Body of pancreas (tissue), 4 donors: ENCODE measurements around the gene MAP2K5. TPM values are rescaled to one million over a fixed set of nuclear protein-coding genes. Genes with fewer than 3 reads are reported as not detected.

ENCODE experiments used
- ATAC-seq: fragments of 150-250 bp; one replicate; pipeline ENCODE4 v1.9.1; 2016
- DNase-seq, 4 donors: peaks; one replicate each; pipeline ENCODE4 v3.0.0-alpha.2; 2019
- H3K27ac ChIP-seq, 4 donors: fragments of 200-600 bp; sonication (generic); 1 replicate in 3 of 4; 2 replicates in 1 of 4; pipeline versions ENCODE4 v1.5.1 to v1.6.1; 2016 to 2019; ENCODE audit warnings: mild to moderate bottlenecking in 1 of 4, mixed read lengths in 1 of 4, moderate library complexity in 1 of 4
- H3K27me3 ChIP-seq, 2 donors: fragments of 200-600 bp; sonication (generic); one replicate each; pipeline ENCODE4 v1.6.0; 2016; ENCODE audit warnings: mild to moderate bottlenecking in 1 of 2
- H3K36me3 ChIP-seq, 2 donors: fragments of 200-600 bp; sonication (generic); replicated peaks in 1 of 2; 2 replicates each; pipeline ENCODE4 v1.5.1; 2016; ENCODE audit warnings: low read depth in 2 of 2; ENCODE audit not compliant: insufficient read depth in 1 of 2
- H3K4me1 ChIP-seq: fragments of 200-600 bp; sonication (generic); one replicate; pipeline ENCODE4 v1.6.0; 2016
- H3K4me3 ChIP-seq, 2 donors: fragments of 200-600 bp; sonication (generic); 1 replicate in 1 of 2; 2 replicates in 1 of 2; pipeline ENCODE4 v1.5.1; 2016 to 2019
- H3K9me3 ChIP-seq, 3 donors: fragments of 200-600 bp; sonication (generic); 1 replicate in 2 of 3; 2 replicates in 1 of 3; pipeline ENCODE4 v1.5.1; 2016
- POLR2A ChIP-seq, 3 donors: fragments of 450-650 bp; IDR thresholded peaks; one replicate each; pipeline ENCODE4 v1.6.1; 2016; ENCODE audit warnings: antibody characterized with exemption in 3 of 3, mild to moderate bottlenecking in 2 of 3
- WGBS, 2 donors: methylation state at CpG; one replicate each; pipeline ENCODE4 v1.1.5; 2017; 5-methylcytosine and 5-hydroxymethylcytosine counted together
- intact Hi-C: fragments of 100-400 bp; cut with DNase I; formaldehyde crosslinking; loops from one replicate; pipeline ENCODE4 v1.15.1; 2023
- total RNA-seq, 2 donors: library from RNA; depleted of rRNA; stranded (reverse); fragments of >200 nt; gene quantifications; one replicate each; pipeline ENCODE4 v1.1.0, GENCODE V29; 2016
- TF ChIP-seq, protein P1 (sequence below), 7 experiments: fragments of 450-650 bp in 4 of 7; fragments of 200-600 bp in 3 of 7; sonication (generic) in 3 of 7; IDR thresholded peaks; one replicate each; pipeline ENCODE4 v1.5.1; 2016 to 2019; ENCODE audit warnings: antibody characterized with exemption in 7 of 7

MAP2K5 gene
- total RNA-seq, 2 donors from 2014 or later, result 2.6 to 10.9 TPM

- no peak overlapping the region for H3K27ac ChIP-seq
- no peak overlapping the region for H3K4me3 ChIP-seq
- no peaks in the 10 kb centered on the region for H3K4me1 ChIP-seq
- DNase-seq (no peak), ATAC-seq (no peak)
- H3K36me3 ChIP-seq, result peaks cover 2 to 9% of the 10 kb centered on the region in 2 donors
- no peak for TF ChIP-seq POLR2A (IDR thresholded peaks at IDR 0.05)
- TF ChIP-seq, protein P1, sequence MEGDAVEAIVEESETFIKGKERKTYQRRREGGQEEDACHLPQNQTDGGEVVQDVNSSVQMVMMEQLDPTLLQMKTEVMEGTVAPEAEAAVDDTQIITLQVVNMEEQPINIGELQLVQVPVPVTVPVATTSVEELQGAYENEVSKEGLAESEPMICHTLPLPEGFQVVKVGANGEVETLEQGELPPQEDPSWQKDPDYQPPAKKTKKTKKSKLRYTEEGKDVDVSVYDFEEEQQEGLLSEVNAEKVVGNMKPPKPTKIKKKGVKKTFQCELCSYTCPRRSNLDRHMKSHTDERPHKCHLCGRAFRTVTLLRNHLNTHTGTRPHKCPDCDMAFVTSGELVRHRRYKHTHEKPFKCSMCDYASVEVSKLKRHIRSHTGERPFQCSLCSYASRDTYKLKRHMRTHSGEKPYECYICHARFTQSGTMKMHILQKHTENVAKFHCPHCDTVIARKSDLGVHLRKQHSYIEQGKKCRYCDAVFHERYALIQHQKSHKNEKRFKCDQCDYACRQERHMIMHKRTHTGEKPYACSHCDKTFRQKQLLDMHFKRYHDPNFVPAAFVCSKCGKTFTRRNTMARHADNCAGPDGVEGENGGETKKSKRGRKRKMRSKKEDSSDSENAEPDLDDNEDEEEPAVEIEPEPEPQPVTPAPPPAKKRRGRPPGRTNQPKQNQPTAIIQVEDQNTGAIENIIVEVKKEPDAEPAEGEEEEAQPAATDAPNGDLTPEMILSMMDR (IDR thresholded peaks at IDR 0.05), result no peak
- intact Hi-C loops, result no loop called here
- H3K27me3 ChIP-seq, result no peaks in the 10 kb centered on the region
- WGBS, 2 donors, result 82 to 94% methylated on average over 3 of the region's 3 CpGs
- H3K9me3 ChIP-seq, result no peaks in the 10 kb centered on the region
These were observed 45.3 kb downstream of the MAP2K5 start for GRCh38 chr15:67587754-67588153.

DNA sequence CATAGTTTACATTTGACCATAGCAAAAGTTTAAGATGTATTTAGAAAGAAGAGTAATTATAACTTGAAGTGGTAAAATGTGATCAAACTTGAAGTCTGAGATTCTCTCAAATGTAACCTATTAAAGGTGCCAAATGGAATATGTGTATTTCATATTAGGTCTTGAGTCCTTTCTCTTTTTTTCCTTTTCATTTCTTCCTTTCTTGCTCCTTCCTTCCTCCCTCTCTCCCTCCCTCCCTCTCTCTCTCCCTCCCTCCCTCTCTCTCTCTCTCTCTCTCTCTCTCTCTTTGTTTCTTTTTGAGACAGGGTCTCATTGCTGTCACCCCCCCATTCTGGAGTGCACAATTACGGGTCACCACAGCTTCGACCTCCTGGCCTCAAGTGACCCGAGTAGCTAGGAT lies 47.7 kb downstream of the MAP2K5 start:
- Histone ChIP-seq H3K4me3 (no peak overlapping the region), H3K27ac (no peak overlapping the region), H3K4me1 (no peaks in the 10 kb centered on the region), H3K27me3 (no peaks in the 10 kb centered on the region), H3K9me3 (no peaks in the 10 kb centered on the region), H3K36me3 (peaks cover 2 to 9% of the 10 kb centered on the region in 2 donors)
- TF ChIP-seq POLR2A (IDR thresholded peaks at IDR 0.05), result no peak
- TF ChIP-seq, protein P1 (IDR thresholded peaks at IDR 0.05), result no peak
- WGBS, 2 donors, result 95 to 96% methylated on average over 3 of the region's 3 CpGs
- intact Hi-C loops, result no loop called here
- ATAC-seq, result no peak
- DNase-seq, result no peak

DNA sequence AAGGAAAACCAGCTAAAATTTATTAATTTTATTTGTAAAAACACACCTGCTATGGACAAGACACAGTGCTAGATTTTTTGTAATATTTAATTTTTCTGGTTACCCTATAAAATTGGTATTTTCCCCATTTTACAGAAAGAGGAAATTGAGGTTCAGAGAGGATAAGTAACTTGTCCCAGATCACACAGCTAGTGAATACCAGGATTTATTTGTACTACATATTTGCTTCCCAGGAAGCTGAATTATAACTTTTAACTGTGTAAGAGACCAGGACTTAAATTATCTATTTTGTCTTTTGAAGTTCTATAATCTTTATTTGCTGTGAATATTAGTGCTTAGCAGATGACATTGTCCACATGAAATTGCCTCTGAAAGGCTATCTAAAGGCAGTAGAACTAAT lies 49.7 kb downstream of the MAP2K5 start:
- no peaks in the 10 kb centered on the region for H3K9me3 ChIP-seq
- TF ChIP-seq, protein P1 (IDR thresholded peaks at IDR 0.05), result no peak
- no peak for TF ChIP-seq POLR2A (IDR thresholded peaks at IDR 0.05)
- DNase-seq, result no peak
- no peaks in the 10 kb centered on the region for H3K4me1 ChIP-seq
- H3K27ac ChIP-seq, result no peak overlapping the region
- intact Hi-C loops, result no loop called here
- peaks cover 0 to 9% of the 10 kb centered on the region in 2 donors for H3K36me3 ChIP-seq
- H3K27me3 ChIP-seq, result no peaks in the 10 kb centered on the region
- H3K4me3 ChIP-seq, result no peak overlapping the region
- ATAC-seq, result no peak

DNA sequence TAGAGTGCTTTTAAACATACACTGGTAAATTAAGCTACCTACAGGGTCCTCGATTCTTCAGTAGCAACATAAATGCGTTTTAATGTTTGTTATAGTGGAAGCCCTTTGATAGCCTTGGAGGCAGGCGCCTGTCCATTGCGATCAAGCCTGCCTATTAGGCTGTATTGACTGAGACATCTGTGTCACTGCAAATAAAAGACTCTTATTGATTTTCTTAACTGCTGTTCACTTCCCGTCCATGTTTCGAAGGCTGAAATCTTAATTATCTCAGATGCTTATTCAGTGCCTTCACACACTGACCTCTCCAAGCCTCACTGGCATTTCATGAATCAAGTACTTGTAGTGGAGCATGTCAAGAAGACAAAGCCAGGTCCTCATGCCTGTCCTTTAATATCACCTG lies 51.1 kb downstream of the MAP2K5 start:
- no peak for ATAC-seq
- intact Hi-C loops, result no loop called here
- Histone ChIP-seq H3K4me3 (no peak overlapping the region), H3K27me3 (no peaks in the 10 kb centered on the region), H3K36me3 (no peaks in the 10 kb centered on the region), H3K4me1 (no peaks in the 10 kb centered on the region), H3K27ac (no peak overlapping the region), H3K9me3 (no peaks in the 10 kb centered on the region)
- no peak for TF ChIP-seq POLR2A (IDR thresholded peaks at IDR 0.05)
- TF ChIP-seq, protein P1 (IDR thresholded peaks at IDR 0.05), result no peak
- DNase-seq, result no peak
- WGBS, 2 donors, result 66 to 77% methylated on average over 6 of the region's 6 CpGs

GRCh38 chr15:67594770-67595169 lies 52.3 kb downstream of the MAP2K5 start:
- intact Hi-C loops, result no loop called here
- no peaks in the 10 kb centered on the region for H3K36me3 ChIP-seq
- no peak overlapping the region for H3K27ac ChIP-seq
- no peak overlapping the region for H3K4me3 ChIP-seq
- H3K27me3 ChIP-seq, result no peaks in the 10 kb centered on the region
- ATAC-seq, result no peak
- TF ChIP-seq POLR2A (IDR thresholded peaks at IDR 0.05), result no peak
- TF ChIP-seq, protein P1 (IDR thresholded peaks at IDR 0.05), result no peak
- H3K4me1 ChIP-seq, result no peaks in the 10 kb centered on the region
- H3K9me3 ChIP-seq, result no peaks in the 10 kb centered on the region
- DNase-seq, result no peak
